HCT116 (cell line): Measurements from ENCODE around the gene EHBP1. TPM values are rescaled to one million over a fixed set of nuclear protein-coding genes. Genes with fewer than 3 reads are reported as not detected.

Experiments used
- ATAC-seq: fragments of 200-7000 bp; cut with Tn5 transposase; 2 replicates; pipeline ENCODE4 v1.9.1; 2020; ENCODE audit warnings: mild to moderate bottlenecking, moderate library complexity
- BruUV-seq: library from RNA; stranded (reverse); fragments of 400-500 nt; replicated peaks from 2 replicates; lab custom pipeline; 2021; lab: Mats Ljungman, UMichigan
- CTCF ChIA-PET: fragments of 300-600 bp; sonication (Branson Sonifier 250); formaldehyde crosslinking; loops from one replicate; lab custom pipeline; 2021; ENCODE audit warnings: antibody characterized with exemption; lab: Charles Lee
- POLR2A ChIA-PET: fragments of 300-600, 350-600 bp; sonication (Branson Sonifier 250); formaldehyde crosslinking; loops from one replicate; lab custom pipeline; 2021; ENCODE audit warnings: antibody characterized with exemption; lab: Charles Lee
- RAD21 ChIA-PET, 2 experiments: fragments of 300-600 bp; sonication (Branson Sonifier 250); formaldehyde crosslinking; loops; one replicate each; lab custom pipeline; 2023; ENCODE audit warnings: low total read pairs in 2 of 2; ENCODE audit not compliant: uncharacterized antibody in 2 of 2, unreplicated experiment in 2 of 2, low non-redundant PET in 1 of 2; lab: Charles Lee
- DNase-seq: peaks from one replicate; pipeline ENCODE4 v3.0.0-alpha.2; 2010; ENCODE audit warnings: low read depth, low spot score
- H2AFZ ChIP-seq: fragments of 200-600 bp; shearing (Covaris generic), sonication (generic); 2 replicates; pipeline ENCODE4 v1.6.1; 2017; ENCODE audit warnings: low read depth, mixed run types, mixed read lengths, antibody characterized with exemption, low read length; ENCODE audit not compliant: poor library complexity, severe bottlenecking
- H3K27ac ChIP-seq: 2 replicates; pipeline ENCODE4 v1.5.1; 2012; ENCODE audit warnings: low read depth, low read length
- H3K27me3 ChIP-seq: fragments of 200-600 bp; sonication (generic); 2 replicates; pipeline ENCODE4 v1.6.1; 2016; ENCODE audit warnings: mixed run types, low read length, mixed read lengths; ENCODE audit not compliant: insufficient read depth
- H3K36me3 ChIP-seq, 2 experiments: fragments of 200-500 bp in 1 of 2; fragments of 200-600 bp in 1 of 2; sonication (Bioruptor generic) in 1 of 2; sonication (generic) in 1 of 2; 2 replicates each; pipeline versions ENCODE4 v1.5.1 to v1.6.1; 2014 to 2016; ENCODE audit warnings: low read length in 2 of 2, inconsistent platforms in 1 of 2, mixed read lengths in 1 of 2, mixed run types in 1 of 2; ENCODE audit not compliant: insufficient read depth in 2 of 2, control insufficient read depth in 1 of 2
- H3K4me1 ChIP-seq, 2 experiments: fragments of 200-600 bp in 1 of 2; sonication (generic) in 1 of 2; 2 replicates each; pipeline versions ENCODE4 v1.5.1 to v1.6.1; 2012 to 2017; ENCODE audit warnings: low read length in 2 of 2, inconsistent platforms in 1 of 2, mild to moderate bottlenecking in 1 of 2, mixed read lengths in 1 of 2, mixed run types in 1 of 2, moderate library complexity in 1 of 2; ENCODE audit not compliant: insufficient read depth in 2 of 2, control insufficient read depth in 1 of 2
- H3K4me2 ChIP-seq: fragments of 200-600 bp; sonication (generic); 2 replicates; pipeline ENCODE4 v1.6.1; 2017; ENCODE audit warnings: mixed run types, low read length, mixed read lengths
- H3K4me3 ChIP-seq, 2 experiments: fragments of 200-600 bp in 1 of 2; sonication (generic) in 1 of 2; replicated peaks in 1 of 2; 2 replicates each; pipeline ENCODE4 v1.5.1; 2011 to 2016; ENCODE audit warnings: low read length in 2 of 2, control low read depth in 1 of 2, low read depth in 1 of 2, mild to moderate bottlenecking in 1 of 2, mixed read lengths in 1 of 2, mixed run types in 1 of 2
- H3K79me2 ChIP-seq: fragments of 200-600 bp; sonication (generic); 2 replicates; pipeline ENCODE4 v1.6.1; 2017; ENCODE audit warnings: mild to moderate bottlenecking, mixed run types, low read length, moderate library complexity, mixed read lengths; ENCODE audit not compliant: insufficient read depth
- H3K9ac ChIP-seq: fragments of 200-600 bp; sonication (generic); 2 replicates; pipeline ENCODE4 v1.6.1; 2016; ENCODE audit warnings: low read length, mixed read lengths
- H3K9me2 ChIP-seq: fragments of 200-600 bp; sonication (generic), shearing (Covaris generic); 2 replicates; pipeline ENCODE4 v1.6.1; 2017; ENCODE audit warnings: mixed run types, mild to moderate bottlenecking, moderate library complexity; ENCODE audit not compliant: insufficient read depth
- H3K9me3 ChIP-seq, 2 experiments: fragments of 200-500 bp in 1 of 2; fragments of 200-600 bp in 1 of 2; sonication (Bioruptor generic) in 1 of 2; sonication (generic) in 1 of 2; 2 replicates each; pipeline ENCODE4 v1.6.1; 2014 to 2017; ENCODE audit warnings: low read length in 2 of 2, mixed read lengths in 2 of 2, inconsistent platforms in 1 of 2, low read depth in 1 of 2, mild to moderate bottlenecking in 1 of 2, mixed run types in 1 of 2, moderate library complexity in 1 of 2; ENCODE audit not compliant: control insufficient read depth in 1 of 2, insufficient read depth in 1 of 2
- H4K20me1 ChIP-seq: fragments of 200-600 bp; sonication (generic), shearing (Covaris generic); 2 replicates; pipeline ENCODE4 v1.6.1; 2017; ENCODE audit warnings: mixed run types, mild to moderate bottlenecking, moderate library complexity; ENCODE audit not compliant: insufficient read depth
- ATF3 ChIP-seq: IDR thresholded peaks from 2 replicates; pipeline ENCODE4 v1.6.1; 2012
- CEBPB ChIP-seq: IDR thresholded peaks from 2 replicates; pipeline ENCODE4 v1.6.1; 2012; ENCODE audit warnings: low read depth
- CTCF ChIP-seq, 3 experiments: fragments of 200-600 bp in 1 of 3; sonication (generic) in 1 of 3; IDR thresholded peaks in 2 of 3; conservative IDR thresholded peaks in 1 of 3; 2 replicates each; pipeline ENCODE4 v1.5.1; 2012 to 2017; ENCODE audit warnings: low read depth in 2 of 3, low read length in 2 of 3, antibody characterized with exemption in 1 of 3, borderline replicate concordance in 1 of 3, control low read depth in 1 of 3, mild to moderate bottlenecking in 1 of 3, mixed read lengths in 1 of 3, mixed run types in 1 of 3, moderate library complexity in 1 of 3; ENCODE audit not compliant: insufficient read depth in 1 of 3
- EGR1 ChIP-seq: IDR thresholded peaks from 2 replicates; pipeline ENCODE4 v1.6.1; 2012; ENCODE audit warnings: low read depth
- MAX ChIP-seq: IDR thresholded peaks from 2 replicates; pipeline ENCODE4 v1.6.1; 2012
- RAD21 ChIP-seq: IDR thresholded peaks from 2 replicates; pipeline ENCODE4 v1.6.1; 2012; ENCODE audit warnings: low read depth, mild to moderate bottlenecking
- REST ChIP-seq: IDR thresholded peaks from 2 replicates; pipeline ENCODE4 v1.6.1; 2012; ENCODE audit warnings: low read depth
- SRF ChIP-seq: IDR thresholded peaks from 2 replicates; pipeline ENCODE4 v1.6.1; 2012; ENCODE audit warnings: low read depth
- intact Hi-C: fragments of 100-400 bp; cut with micrococcal nuclease; formaldehyde crosslinking; loops from 2 replicates; pipeline ENCODE4 v1.10.0; 2022
- total RNA-seq: library from RNA; stranded (reverse); gene quantifications from one replicate; pipeline ENCODE4 v1.2.1, GENCODE V29; 2021; ENCODE audit not compliant: unreplicated experiment

Gene EHBP1
- total RNA-seq, 1 experiment from 2014 or later = 89.9 TPM

- no peak for TF ChIP-seq REST
Observed at GRCh38 chr2:62854600-62855514, 149.3 kb downstream of the EHBP1 start (continued).

GRCh38 chr2:62856228-62857040, 150.9 kb downstream of the EHBP1 start:
- H2AFZ ChIP-seq = no peak overlapping the region
- H3K27ac ChIP-seq = no peak overlapping the region
- no peaks in the 10 kb centered on the region for H3K9me2 ChIP-seq
- H4K20me1 ChIP-seq = no peaks in the 10 kb centered on the region
- no peaks in the 10 kb centered on the region for H3K4me1 ChIP-seq
- intact Hi-C loops = no loop called here
- no peaks in the 10 kb centered on the region for H3K27me3 ChIP-seq
- H3K9ac ChIP-seq = no peak overlapping the region
- H3K4me3 ChIP-seq = no peak overlapping the region
- DNase-seq (no peak), ATAC-seq (no peak)
- no TSS peak for BruUV-seq
- peaks cover 10% of the 10 kb centered on the region; the same call in 1 of the 2 replicates for H3K79me2 ChIP-seq
- H3K4me2 ChIP-seq = no peak overlapping the region
- no peaks in the 10 kb centered on the region for H3K9me3 ChIP-seq
- peaks cover 9 to 24% of the 10 kb centered on the region in 2 experiments; a peak in 3 of 4 replicates for H3K36me3 ChIP-seq
- CTCF ChIA-PET = no interaction called here
- TF ChIP-seq CEBPB (no peak), ATF3 (no peak), CTCF (IDR thresholded peaks at IDR 0.05 in 2 of 3, conservative IDR thresholded peaks at IDR 0.05 in 1 of 3; ENCODE audit: borderline replicate concordance in 1 of 3, insufficient read depth in 1 of 3, low read depth in 2 of 3, low read length in 2 of 3) (no peak), SRF (no peak), MAX (no peak), EGR1 (no peak), RAD21 (no peak)
- RAD21 ChIA-PET = no interaction called here
- POLR2A ChIA-PET = no interaction called here
